ENCODE results near the gene NDST3. TPM values are rescaled to one million over a fixed set of nuclear protein-coding genes. Genes with fewer than 3 reads are reported as not detected.

The NDST3 gene
- total RNA-seq, 1 experiment from 2014 or later, result 0.70 TPM

DNA sequence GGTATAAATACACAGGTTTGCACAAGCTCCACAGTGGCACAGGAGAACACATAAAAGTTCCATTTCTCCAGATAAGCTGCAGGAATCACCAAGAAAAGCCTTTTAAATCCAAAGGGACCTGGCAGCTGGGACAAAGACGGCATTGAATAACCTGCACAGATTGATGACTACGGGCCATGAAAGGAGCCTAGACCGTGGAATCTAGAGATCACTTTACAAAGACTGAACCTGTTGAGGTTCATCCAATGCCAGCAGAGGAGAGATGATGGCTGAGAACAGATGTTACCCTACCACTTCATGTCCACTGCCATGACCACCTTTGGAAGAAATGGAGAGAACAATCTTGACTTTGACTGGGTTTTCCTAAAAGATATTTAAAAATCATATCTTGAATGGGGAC lies 229.8 kb downstream of the NDST3 start:
- no peak overlapping the region for H3K18ac ChIP-seq (ENCODE audit: insufficient read length, low read depth, low read length)
- no peak overlapping the region for H4K5ac ChIP-seq (ENCODE audit: insufficient read length, low read depth, low read length)
- H3K27me3 Mint-ChIP-seq (ENCODE audit: low read depth), result no peaks in the 10 kb centered on the region
- H2BK120ac ChIP-seq (ENCODE audit: low read depth, low read length, poor library complexity, severe bottlenecking), result no peak overlapping the region
- H3K79me2 ChIP-seq (ENCODE audit: insufficient read depth, low read length), result no peaks in the 10 kb centered on the region
- no peaks in the 10 kb centered on the region for H3K9me3 Mint-ChIP-seq
- no peak overlapping the region for H3K27ac Mint-ChIP-seq
- no peak overlapping the region for H2BK20ac ChIP-seq (ENCODE audit: low read depth, low read length, poor library complexity, severe bottlenecking)
- H3K9me3 ChIP-seq (ENCODE audit: control insufficient read depth, low read depth, low read length), result no peaks in the 10 kb centered on the region
- no peak for DNase-seq
- no peak overlapping the region for H2BK5ac ChIP-seq (ENCODE audit: insufficient read length, low read length)
- no peaks in the 10 kb centered on the region for H3K27me3 ChIP-seq (ENCODE audit: insufficient read depth, low read length)
- H2BK12ac ChIP-seq (ENCODE audit: insufficient read length, low read depth, low read length), result no peak overlapping the region
- H2BK15ac ChIP-seq (ENCODE audit: low read depth, low read length), result no peak overlapping the region
- H3K9ac ChIP-seq (ENCODE audit: extremely low read depth, insufficient read length, low read length), result no peak overlapping the region
- WGBS (ENCODE audit: extremely low coverage, insufficient read length, low lambda C conversion rate), result no CpG with 5 or more reads among the region's 3 CpGs
- no peaks in the 10 kb centered on the region for H3K4me1 Mint-ChIP-seq
- no peak overlapping the region for H4K8ac ChIP-seq (replicated peaks; ENCODE audit: insufficient read length, low read depth, low read length)
- H4K91ac ChIP-seq (ENCODE audit: insufficient read length, low read depth, low read length), result no peak overlapping the region
- H2AFZ ChIP-seq (ENCODE audit: low read length), result no peak overlapping the region
- H3K14ac ChIP-seq (ENCODE audit: insufficient read depth, low read length), result no peak overlapping the region
- H3K4me3 Mint-ChIP-seq, result no peak overlapping the region
- no peak overlapping the region for H3T11ph ChIP-seq (ENCODE audit: low read length)
- H3K23ac ChIP-seq (ENCODE audit: insufficient read length, low read depth, low read length), result no peak overlapping the region
- H3K79me1 ChIP-seq (ENCODE audit: insufficient read depth, low read depth, low read length, poor library complexity, severe bottlenecking), result no peaks in the 10 kb centered on the region
- no peaks in the 10 kb centered on the region for H3K4me1 ChIP-seq (ENCODE audit: insufficient read depth, low read length)
- no peak overlapping the region for H3K56ac ChIP-seq (ENCODE audit: insufficient read length, low read depth, low read length)
- H3K27ac ChIP-seq (ENCODE audit: insufficient read length, low read depth, low read length), result no peak overlapping the region
- no peak overlapping the region for H2AK5ac ChIP-seq (ENCODE audit: insufficient read length, low read length)
- H3K4me2 ChIP-seq (ENCODE audit: insufficient read depth, insufficient read length, low read length), result no peak overlapping the region
- TF ChIP-seq CTCF (conservative IDR thresholded peaks at IDR 0.05), result no peak
- no peaks in the 10 kb centered on the region for H3K36me3 Mint-ChIP-seq (ENCODE audit: insufficient read depth in 1 of 3, low read depth in 3 of 3)
- H3K4ac ChIP-seq (ENCODE audit: low read depth, low read length), result no peak overlapping the region
- H4K20me1 ChIP-seq (ENCODE audit: control insufficient read depth, insufficient read depth, insufficient read length), result no peaks in the 10 kb centered on the region
- H3K23me2 ChIP-seq (ENCODE audit: insufficient read length, low read depth, low read length, poor library complexity, severe bottlenecking), result no peaks in the 10 kb centered on the region
